GM23338 (cell line): ENCODE data around the gene ETV6. TPM values are rescaled to one million over a fixed set of nuclear protein-coding genes. Genes with fewer than 3 reads are reported as not detected.
"Not testable (repeated sequence)": the region's sequence is repeated elsewhere in the genome, so short reads cannot be mapped to it uniquely, and the experiment has no call there.

ENCODE experiments used
- ATAC-seq: fragments of 200-7000 bp; cut with Tn5 transposase; 3 replicates; pipeline ENCODE4 v1.9.1; 2020
- DNase-seq: peaks from one replicate; pipeline ENCODE4 v3.0.0-alpha.2; 2015; ENCODE audit warnings: low spot score
- H2AFZ ChIP-seq: fragments of 200-600 bp; sonication (generic); 2 replicates; pipeline ENCODE4 v1.8.0; 2016; ENCODE audit warnings: antibody characterized with exemption, mild to moderate bottlenecking, moderate library complexity
- H3F3A ChIP-seq: fragments of 200-600 bp; sonication (generic); replicated peaks from 2 replicates; pipeline ENCODE4 v1.8.0; 2017; ENCODE audit warnings: antibody characterized with exemption, mixed run types, low read depth
- H3K27ac ChIP-seq: fragments of 200-600 bp; sonication (generic); 2 replicates; pipeline ENCODE4 v1.6.1; 2016; ENCODE audit warnings: low read depth
- H3K27me3 ChIP-seq: fragments of 200-600 bp; sonication (generic); 2 replicates; pipeline ENCODE4 v1.8.0; 2016; ENCODE audit warnings: mild to moderate bottlenecking, mixed run types, moderate library complexity; ENCODE audit not compliant: insufficient read depth
- H3K36me3 ChIP-seq: fragments of 200-600 bp; sonication (generic); 2 replicates; pipeline ENCODE4 v1.8.0; 2016; ENCODE audit warnings: mild to moderate bottlenecking; ENCODE audit not compliant: insufficient read depth
- H3K4me1 ChIP-seq: fragments of 200-600 bp; sonication (generic); 2 replicates; pipeline ENCODE4 v1.8.0; 2016; ENCODE audit warnings: mild to moderate bottlenecking, moderate library complexity; ENCODE audit not compliant: insufficient read depth
- H3K4me2 ChIP-seq: fragments of 200-600 bp; sonication (generic); 2 replicates; pipeline ENCODE4 v1.7.1; 2017; ENCODE audit warnings: mixed run types
- H3K4me3 ChIP-seq: fragments of 200-600 bp; sonication (generic); 2 replicates; pipeline ENCODE4 v1.6.1; 2016; ENCODE audit warnings: mixed run types
- H3K79me2 ChIP-seq: fragments of 200-600 bp; sonication (generic); replicated peaks from 2 replicates; pipeline ENCODE4 v1.8.0; 2017; ENCODE audit warnings: mild to moderate bottlenecking; ENCODE audit not compliant: insufficient read depth
- H3K9me2 ChIP-seq: fragments of 200-600 bp; sonication (generic); 2 replicates; pipeline ENCODE4 v1.8.0; 2017; ENCODE audit not compliant: insufficient read depth
- H4K20me1 ChIP-seq: fragments of 200-600 bp; sonication (generic); replicated peaks from 2 replicates; pipeline ENCODE4 v1.8.0; 2017; ENCODE audit warnings: mild to moderate bottlenecking; ENCODE audit not compliant: insufficient read depth
- H3K27ac Mint-ChIP-seq: 2 replicates; pipeline ENCODE4 v1.8.0; 2020; ENCODE audit warnings: inconsistent platforms, mild to moderate bottlenecking, moderate library complexity, mixed read lengths
- H3K27me3 Mint-ChIP-seq: 3 replicates; pipeline ENCODE4 v1.8.0; 2022; ENCODE audit warnings: low read depth, mild to moderate bottlenecking, moderate library complexity, mixed read lengths, inconsistent platforms; ENCODE audit not compliant: insufficient read depth, poor library complexity
- H3K36me3 Mint-ChIP-seq: 3 replicates; pipeline ENCODE4 v1.8.0; 2021; ENCODE audit warnings: low read depth, mild to moderate bottlenecking, inconsistent platforms, moderate library complexity, mixed read lengths
- H3K4me1 Mint-ChIP-seq: 3 replicates; pipeline ENCODE4 v1.8.0; 2020; ENCODE audit warnings: mild to moderate bottlenecking, inconsistent platforms, mixed read lengths
- H3K4me3 Mint-ChIP-seq: 3 replicates; pipeline ENCODE4 v1.8.0; 2021; ENCODE audit warnings: moderate library complexity, mild to moderate bottlenecking, inconsistent platforms, mixed read lengths
- H3K9me3 Mint-ChIP-seq: 3 replicates; pipeline ENCODE4 v1.8.0; 2020; ENCODE audit warnings: moderate library complexity, mild to moderate bottlenecking, inconsistent platforms, mixed read lengths
- CREB1 ChIP-seq: fragments of 250-450 bp; sonication (Bioruptor Pico); IDR thresholded peaks from 2 replicates; pipeline ENCODE4 v1.5.0; 2020; ENCODE audit warnings: low read depth, mild to moderate bottlenecking, moderate library complexity
- EZH2 ChIP-seq: fragments of 200-600 bp; sonication (generic); IDR thresholded peaks from one replicate; pipeline ENCODE4 v1.8.0; 2017; ENCODE audit warnings: antibody characterized with exemption, mild to moderate bottlenecking, low read depth; ENCODE audit not compliant: unreplicated experiment
- EZH2phosphoT487 ChIP-seq: fragments of 200-600 bp; sonication (generic); IDR thresholded peaks from one replicate; pipeline ENCODE4 v1.8.1; 2018; ENCODE audit warnings: antibody characterized with exemption; ENCODE audit not compliant: unreplicated experiment
- STAT1 ChIP-seq: IDR thresholded peaks from one replicate; pipeline ENCODE4 v1.6.1; 2016; ENCODE audit warnings: antibody characterized with exemption; ENCODE audit not compliant: unreplicated experiment
- ZNF114 ChIP-seq: fragments of 250-450 bp; sonication (Bioruptor Pico); IDR thresholded peaks from 2 replicates; pipeline ENCODE4 v1.5.0; 2020; ENCODE audit warnings: mild to moderate bottlenecking, moderate library complexity
- polyA plus RNA-seq: library from polyadenylated mRNA; unstranded; fragments of >200 nt; fragmentation: Nextera tagmentation; extraction: Ambion mirVana; gene quantifications from 2 replicates; pipeline ENCODE4 v1.2.1, GENCODE V29; 2016
- total RNA-seq: library from RNA; depleted of rRNA; stranded (reverse); fragments of >200 nt; shearing (Covaris generic); gene quantifications from 2 replicates; pipeline ENCODE4 v1.2.3, GENCODE V29; 2014
- TF ChIP-seq, protein P1 (sequence below): IDR thresholded peaks from one replicate; pipeline ENCODE4 v1.6.1; 2018; ENCODE audit warnings: antibody characterized with exemption; ENCODE audit not compliant: unreplicated experiment
- TF ChIP-seq, protein P2 (sequence below): fragments of 250-450 bp; sonication (Bioruptor Pico); IDR thresholded peaks from 2 replicates; pipeline ENCODE4 v1.5.0; 2020; ENCODE audit warnings: mild to moderate bottlenecking, moderate library complexity

ETV6 gene
- total and polyA plus RNA-seq, 2 experiments from 2014 or later = 7.5 to 15.1 TPM

DNA sequence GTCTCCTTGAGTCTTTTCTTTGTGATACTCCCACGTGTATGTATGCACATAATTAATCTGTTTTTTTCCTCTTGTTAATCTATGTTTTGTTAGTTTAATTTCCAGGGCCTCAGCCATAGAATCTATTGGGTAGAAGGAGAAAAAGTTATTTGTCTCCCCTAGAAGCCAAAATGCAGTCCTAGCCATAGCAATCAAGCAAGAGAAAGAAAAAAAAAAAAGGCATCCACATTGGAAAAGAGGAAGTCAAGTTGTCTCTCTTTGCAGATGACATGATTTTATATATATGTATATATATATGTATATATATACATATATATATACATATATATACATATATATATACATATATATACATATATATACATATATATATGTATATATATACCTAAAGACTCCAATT, 25.4 kb upstream of the ETV6 start:
- Mint-ChIP-seq H3K36me3 (peaks cover 22% of the 10 kb centered on the region; the same call in 2 of the 3 replicates), H3K27ac (peak overlapping the region; percentile 37; the same call in 1 of the 2 replicates), H3K27me3 (peaks cover 4% of the 10 kb centered on the region), H3K9me3 (peaks cover 12% of the 10 kb centered on the region; the same call in 1 of the 3 replicates), H3K4me1 (peaks cover 30% of the 10 kb centered on the region), H3K4me3 (no peak overlapping the region)
- H3K4me3 ChIP-seq = no peak overlapping the region
- no peaks in the 10 kb centered on the region for H3K27me3 ChIP-seq
- no peak for TF ChIP-seq EZH2
- TF ChIP-seq CREB1 = no peak
- TF ChIP-seq ZNF114 = no peak
- no peak for TF ChIP-seq EZH2phosphoT487
- H4K20me1 ChIP-seq = no peaks in the 10 kb centered on the region
- H2AFZ ChIP-seq = no peak overlapping the region
- no peak for ATAC-seq
- DNase-seq = no peak
- no peak overlapping the region for H3K27ac ChIP-seq
- H3K4me2 ChIP-seq = no peak overlapping the region
- peaks cover 5% of the 10 kb centered on the region; the same call in 1 of the 2 replicates for H3K36me3 ChIP-seq
- H3K79me2 ChIP-seq = peaks cover 9% of the 10 kb centered on the region
- 0 out of 2 replicates have a peak, but pooled peaks cover 6% of the 10 kb centered on the region for H3K9me2 ChIP-seq
- H3K4me1 ChIP-seq = peaks cover 20% of the 10 kb centered on the region
- H3F3A ChIP-seq = no peaks in the 10 kb centered on the region

- not testable (repeated sequence) for H3K4me3 ChIP-seq, H4K20me1 ChIP-seq, H3K27me3 ChIP-seq, H3K4me2 ChIP-seq, H3K27ac Mint-ChIP-seq, H2AFZ ChIP-seq, ATAC-seq, H3K4me1 ChIP-seq, H3K79me2 ChIP-seq, H3K4me3 Mint-ChIP-seq, H3K9me2 ChIP-seq, H3K27me3 Mint-ChIP-seq, H3K36me3 ChIP-seq, H3K27ac ChIP-seq, H3F3A ChIP-seq, DNase-seq
- H3K4me1 Mint-ChIP-seq = peaks cover 14% of the 10 kb centered on the region
- peaks cover 18% of the 10 kb centered on the region; the same call in 2 of the 3 replicates for H3K36me3 Mint-ChIP-seq
- peaks cover 12% of the 10 kb centered on the region; the same call in 1 of the 3 replicates for H3K9me3 Mint-ChIP-seq
These were observed 21.8 kb upstream of the ETV6 start for GRCh38 chr12:11627709-11628108.

GRCh38 chr12:11628353-11628752, 21.1 kb upstream of the ETV6 start:
- ATAC-seq = no peak
- no peaks in the 10 kb centered on the region for H3K27me3 Mint-ChIP-seq
- TF ChIP-seq, protein P1, sequence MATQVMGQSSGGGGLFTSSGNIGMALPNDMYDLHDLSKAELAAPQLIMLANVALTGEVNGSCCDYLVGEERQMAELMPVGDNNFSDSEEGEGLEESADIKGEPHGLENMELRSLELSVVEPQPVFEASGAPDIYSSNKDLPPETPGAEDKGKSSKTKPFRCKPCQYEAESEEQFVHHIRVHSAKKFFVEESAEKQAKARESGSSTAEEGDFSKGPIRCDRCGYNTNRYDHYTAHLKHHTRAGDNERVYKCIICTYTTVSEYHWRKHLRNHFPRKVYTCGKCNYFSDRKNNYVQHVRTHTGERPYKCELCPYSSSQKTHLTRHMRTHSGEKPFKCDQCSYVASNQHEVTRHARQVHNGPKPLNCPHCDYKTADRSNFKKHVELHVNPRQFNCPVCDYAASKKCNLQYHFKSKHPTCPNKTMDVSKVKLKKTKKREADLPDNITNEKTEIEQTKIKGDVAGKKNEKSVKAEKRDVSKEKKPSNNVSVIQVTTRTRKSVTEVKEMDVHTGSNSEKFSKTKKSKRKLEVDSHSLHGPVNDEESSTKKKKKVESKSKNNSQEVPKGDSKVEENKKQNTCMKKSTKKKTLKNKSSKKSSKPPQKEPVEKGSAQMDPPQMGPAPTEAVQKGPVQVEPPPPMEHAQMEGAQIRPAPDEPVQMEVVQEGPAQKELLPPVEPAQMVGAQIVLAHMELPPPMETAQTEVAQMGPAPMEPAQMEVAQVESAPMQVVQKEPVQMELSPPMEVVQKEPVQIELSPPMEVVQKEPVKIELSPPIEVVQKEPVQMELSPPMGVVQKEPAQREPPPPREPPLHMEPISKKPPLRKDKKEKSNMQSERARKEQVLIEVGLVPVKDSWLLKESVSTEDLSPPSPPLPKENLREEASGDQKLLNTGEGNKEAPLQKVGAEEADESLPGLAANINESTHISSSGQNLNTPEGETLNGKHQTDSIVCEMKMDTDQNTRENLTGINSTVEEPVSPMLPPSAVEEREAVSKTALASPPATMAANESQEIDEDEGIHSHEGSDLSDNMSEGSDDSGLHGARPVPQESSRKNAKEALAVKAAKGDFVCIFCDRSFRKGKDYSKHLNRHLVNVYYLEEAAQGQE = no peak
- no peak for TF ChIP-seq STAT1
- TF ChIP-seq, protein P2, sequence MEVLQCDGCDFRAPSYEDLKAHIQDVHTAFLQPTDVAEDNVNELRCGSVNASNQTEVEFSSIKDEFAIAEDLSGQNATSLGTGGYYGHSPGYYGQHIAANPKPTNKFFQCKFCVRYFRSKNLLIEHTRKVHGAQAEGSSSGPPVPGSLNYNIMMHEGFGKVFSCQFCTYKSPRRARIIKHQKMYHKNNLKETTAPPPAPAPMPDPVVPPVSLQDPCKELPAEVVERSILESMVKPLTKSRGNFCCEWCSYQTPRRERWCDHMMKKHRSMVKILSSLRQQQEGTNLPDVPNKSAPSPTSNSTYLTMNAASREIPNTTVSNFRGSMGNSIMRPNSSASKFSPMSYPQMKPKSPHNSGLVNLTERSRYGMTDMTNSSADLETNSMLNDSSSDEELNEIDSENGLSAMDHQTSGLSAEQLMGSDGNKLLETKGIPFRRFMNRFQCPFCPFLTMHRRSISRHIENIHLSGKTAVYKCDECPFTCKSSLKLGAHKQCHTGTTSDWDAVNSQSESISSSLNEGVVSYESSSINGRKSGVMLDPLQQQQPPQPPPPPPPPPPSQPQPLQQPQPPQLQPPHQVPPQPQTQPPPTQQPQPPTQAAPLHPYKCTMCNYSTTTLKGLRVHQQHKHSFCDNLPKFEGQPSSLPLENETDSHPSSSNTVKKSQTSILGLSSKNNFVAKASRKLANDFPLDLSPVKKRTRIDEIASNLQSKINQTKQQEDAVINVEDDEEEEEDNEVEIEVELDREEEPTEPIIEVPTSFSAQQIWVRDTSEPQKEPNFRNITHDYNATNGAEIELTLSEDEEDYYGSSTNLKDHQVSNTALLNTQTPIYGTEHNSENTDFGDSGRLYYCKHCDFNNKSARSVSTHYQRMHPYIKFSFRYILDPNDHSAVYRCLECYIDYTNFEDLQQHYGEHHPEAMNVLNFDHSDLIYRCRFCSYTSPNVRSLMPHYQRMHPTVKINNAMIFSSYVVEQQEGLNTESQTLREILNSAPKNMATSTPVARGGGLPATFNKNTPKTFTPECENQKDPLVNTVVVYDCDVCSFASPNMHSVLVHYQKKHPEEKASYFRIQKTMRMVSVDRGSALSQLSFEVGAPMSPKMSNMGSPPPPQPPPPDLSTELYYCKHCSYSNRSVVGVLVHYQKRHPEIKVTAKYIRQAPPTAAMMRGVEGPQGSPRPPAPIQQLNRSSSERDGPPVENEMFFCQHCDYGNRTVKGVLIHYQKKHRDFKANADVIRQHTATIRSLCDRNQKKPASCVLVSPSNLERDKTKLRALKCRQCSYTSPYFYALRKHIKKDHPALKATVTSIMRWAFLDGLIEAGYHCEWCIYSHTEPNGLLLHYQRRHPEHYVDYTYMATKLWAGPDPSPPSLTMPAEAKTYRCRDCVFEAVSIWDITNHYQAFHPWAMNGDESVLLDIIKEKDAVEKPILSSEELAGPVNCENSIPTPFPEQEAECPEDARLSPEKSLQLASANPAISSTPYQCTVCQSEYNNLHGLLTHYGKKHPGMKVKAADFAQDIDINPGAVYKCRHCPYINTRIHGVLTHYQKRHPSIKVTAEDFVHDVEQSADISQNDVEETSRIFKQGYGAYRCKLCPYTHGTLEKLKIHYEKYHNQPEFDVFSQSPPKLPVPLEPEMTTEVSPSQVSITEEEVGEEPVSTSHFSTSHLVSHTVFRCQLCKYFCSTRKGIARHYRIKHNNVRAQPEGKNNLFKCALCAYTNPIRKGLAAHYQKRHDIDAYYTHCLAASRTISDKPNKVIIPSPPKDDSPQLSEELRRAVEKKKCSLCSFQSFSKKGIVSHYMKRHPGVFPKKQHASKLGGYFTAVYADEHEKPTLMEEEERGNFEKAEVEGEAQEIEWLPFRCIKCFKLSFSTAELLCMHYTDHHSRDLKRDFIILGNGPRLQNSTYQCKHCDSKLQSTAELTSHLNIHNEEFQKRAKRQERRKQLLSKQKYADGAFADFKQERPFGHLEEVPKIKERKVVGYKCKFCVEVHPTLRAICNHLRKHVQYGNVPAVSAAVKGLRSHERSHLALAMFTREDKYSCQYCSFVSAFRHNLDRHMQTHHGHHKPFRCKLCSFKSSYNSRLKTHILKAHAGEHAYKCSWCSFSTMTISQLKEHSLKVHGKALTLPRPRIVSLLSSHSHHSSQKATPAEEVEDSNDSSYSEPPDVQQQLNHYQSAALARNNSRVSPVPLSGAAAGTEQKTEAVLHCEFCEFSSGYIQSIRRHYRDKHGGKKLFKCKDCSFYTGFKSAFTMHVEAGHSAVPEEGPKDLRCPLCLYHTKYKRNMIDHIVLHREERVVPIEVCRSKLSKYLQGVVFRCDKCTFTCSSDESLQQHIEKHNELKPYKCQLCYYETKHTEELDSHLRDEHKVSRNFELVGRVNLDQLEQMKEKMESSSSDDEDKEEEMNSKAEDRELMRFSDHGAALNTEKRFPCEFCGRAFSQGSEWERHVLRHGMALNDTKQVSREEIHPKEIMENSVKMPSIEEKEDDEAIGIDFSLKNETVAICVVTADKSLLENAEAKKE (CRISPR knock-in tag) = no peak

More at GRCh38 chr12:11628353-11628752, 21.1 kb upstream of the ETV6 start:
- Histone ChIP-seq H3K4me1 (peaks cover 3% of the 10 kb centered on the region), H3F3A (no peaks in the 10 kb centered on the region), H3K4me2 (no peak overlapping the region), H2AFZ (no peak overlapping the region), H4K20me1 (no peaks in the 10 kb centered on the region), H3K27me3 (no peaks in the 10 kb centered on the region), H3K9me2 (0 out of 2 replicates have a peak, but pooled peaks cover 6% of the 10 kb centered on the region), H3K36me3 (peaks cover 5% of the 10 kb centered on the region; the same call in 1 of the 2 replicates), H3K79me2 (no peaks in the 10 kb centered on the region), H3K4me3 (no peak overlapping the region), H3K27ac (no peak overlapping the region)
- Mint-ChIP-seq H3K4me1 (peaks cover 7% of the 10 kb centered on the region), H3K4me3 (no peak overlapping the region), H3K27ac (no peak overlapping the region), H3K9me3 (peaks cover 12% of the 10 kb centered on the region; the same call in 1 of the 3 replicates), H3K36me3 (peaks cover 18% of the 10 kb centered on the region; the same call in 2 of the 3 replicates)
- DNase-seq = no peak
